NOMO-1 treated with DMSO at 0.1 percent for 48 hours (cell line): Measurements from ENCODE around the gene VSIG4.
A peak's percentile ranks its signal among the peaks of the same experiment; 100 is the strongest.
"Not testable (repeated sequence)": the region's sequence is repeated elsewhere in the genome, so short reads cannot be mapped to it uniquely, and the experiment has no call there.

ENCODE experiments used
- DNase-seq: peaks from one replicate; lab custom pipeline; 2025; ENCODE audit not compliant: unreplicated experiment; lab: John Stamatoyannopoulos, UW

VSIG4 gene, protein sequence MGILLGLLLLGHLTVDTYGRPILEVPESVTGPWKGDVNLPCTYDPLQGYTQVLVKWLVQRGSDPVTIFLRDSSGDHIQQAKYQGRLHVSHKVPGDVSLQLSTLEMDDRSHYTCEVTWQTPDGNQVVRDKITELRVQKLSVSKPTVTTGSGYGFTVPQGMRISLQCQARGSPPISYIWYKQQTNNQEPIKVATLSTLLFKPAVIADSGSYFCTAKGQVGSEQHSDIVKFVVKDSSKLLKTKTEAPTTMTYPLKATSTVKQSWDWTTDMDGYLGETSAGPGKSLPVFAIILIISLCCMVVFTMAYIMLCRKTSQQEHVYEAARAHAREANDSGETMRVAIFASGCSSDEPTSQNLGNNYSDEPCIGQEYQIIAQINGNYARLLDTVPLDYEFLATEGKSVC

GRCh38 chrX:66039944-66040343, at the start of gene VSIG4:
Gene VSIG4, minus strand, starts transcription at chrX:66040080. Its CDS starts 82 bp downstream, at chrX:66039998.
- DNase-seq, result no peak

- DNase-seq, result no peak
Measured at GRCh38 chrX:66076801-66077200, 36.9 kb upstream of the VSIG4 start.

GRCh38 chrX:66074920-66075879, 35.3 kb upstream of the VSIG4 start:
- peak; percentile 95 for DNase-seq

- no peak for DNase-seq
Measured at GRCh38 chrX:66071126-66071525, 31.2 kb upstream of the VSIG4 start.

DNA sequence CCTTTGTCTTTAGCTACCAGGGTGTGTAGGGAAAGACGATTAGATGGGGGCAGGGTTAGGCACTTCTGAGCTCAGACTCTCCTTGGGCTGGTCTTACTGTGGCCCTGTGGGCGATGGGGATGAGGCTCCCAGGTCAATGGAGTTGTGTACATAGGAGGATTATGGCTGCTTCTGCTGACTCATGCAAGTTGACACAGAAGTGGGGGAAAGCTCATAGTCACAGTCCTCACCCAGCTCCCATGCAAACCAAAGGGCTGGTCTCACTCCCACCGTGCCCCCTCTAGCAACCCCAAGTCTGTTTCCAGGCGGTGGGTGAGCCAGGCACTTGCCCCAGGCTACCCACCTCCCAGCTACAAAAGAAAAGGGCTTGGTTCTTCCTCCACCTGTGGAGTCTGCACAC, 24.4 kb upstream of the VSIG4 start:
- no peak for DNase-seq

- not testable (repeated sequence) for DNase-seq
Measured at GRCh38 chrX:66057019-66057418, 17.1 kb upstream of the VSIG4 start.

- DNase-seq, result no peak
Measured at GRCh38 chrX:66054978-66055377, 15.1 kb upstream of the VSIG4 start.

GRCh38 chrX:66053414-66053813, 13.5 kb upstream of the VSIG4 start:
- no peak for DNase-seq

DNA sequence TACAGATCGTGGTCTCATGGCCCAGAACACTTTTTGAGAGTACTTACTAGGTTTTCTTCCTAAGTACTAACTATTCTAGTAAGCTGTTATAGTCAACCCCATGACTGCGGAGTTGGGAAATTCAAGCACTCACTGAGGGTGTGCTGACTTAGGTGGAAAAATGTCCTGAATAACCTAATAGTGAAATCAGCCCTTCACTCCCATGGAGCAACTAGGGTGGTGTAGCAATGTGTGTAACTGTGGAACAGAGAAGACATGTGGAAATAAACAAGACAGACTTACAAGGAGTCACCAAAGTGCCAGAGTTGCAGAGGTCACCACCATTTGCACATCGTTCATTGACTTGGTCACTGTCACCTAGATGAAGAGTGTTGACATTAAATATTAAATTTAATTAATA, 12.1 kb upstream of the VSIG4 start:
- DNase-seq, result no peak

DNA sequence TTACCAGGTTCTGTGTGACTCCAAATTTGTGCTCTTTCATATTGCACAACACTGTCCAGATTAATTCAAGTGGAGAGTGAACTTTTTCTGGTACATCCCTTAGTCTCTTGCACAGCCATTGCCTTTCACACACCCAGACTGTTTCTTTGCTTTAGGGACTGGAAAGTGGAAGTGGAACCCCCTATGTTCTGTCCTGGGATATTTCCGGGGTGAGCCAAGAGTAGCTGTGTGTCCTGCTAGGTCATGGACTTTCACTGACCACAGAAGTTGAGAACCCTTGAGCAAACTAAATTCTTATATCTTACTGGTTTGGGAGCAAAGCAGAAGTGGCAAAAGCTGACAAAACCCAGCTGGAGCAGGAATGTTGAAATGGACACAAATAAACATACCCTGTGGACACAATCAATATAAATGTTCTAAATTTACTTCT, 10.3 kb upstream of the VSIG4 start:
- DNase-seq, result peak; percentile 70

- DNase-seq, result peak; percentile 3
Measured at GRCh38 chrX:66049056-66049455, 9.2 kb upstream of the VSIG4 start.

DNA sequence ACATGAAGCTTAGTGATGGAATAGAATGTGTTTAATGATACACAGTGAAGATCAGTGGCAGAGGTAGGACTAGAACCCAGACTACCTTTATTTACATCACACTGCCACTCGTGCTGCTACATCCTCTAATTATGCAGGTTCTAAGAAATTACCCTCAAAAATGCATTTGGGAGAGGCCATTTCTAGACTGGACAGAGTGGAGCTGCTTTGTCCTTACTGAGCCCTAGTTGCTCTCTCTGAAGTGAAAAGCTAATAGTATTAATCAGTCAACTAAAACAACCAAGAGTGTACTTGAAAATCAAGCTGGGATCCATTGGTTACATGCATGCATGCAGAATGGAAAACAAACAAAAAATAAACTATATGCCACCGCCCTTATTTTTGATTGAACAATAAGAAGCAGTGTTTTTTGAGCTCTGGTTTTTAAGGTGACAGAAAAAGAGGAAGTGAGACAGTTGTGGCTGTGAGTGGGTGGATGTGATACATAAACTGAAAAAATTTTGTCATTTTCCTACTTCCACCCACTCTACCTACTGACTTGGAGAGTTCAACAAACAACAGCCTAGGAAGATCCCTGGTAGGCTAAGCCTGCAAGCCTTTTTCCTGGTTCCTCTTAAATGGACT, 6.8 kb upstream of the VSIG4 start:
- DNase-seq, result peak; percentile 90

GRCh38 chrX:66045894-66046293, 6.0 kb upstream of the VSIG4 start:
- DNase-seq, result no peak

- DNase-seq, result no peak
Measured at GRCh38 chrX:66043584-66043983, 3.7 kb upstream of the VSIG4 start.

GRCh38 chrX:66042307-66043077, 2.6 kb upstream of the VSIG4 start:
- DNase-seq, result no peak

DNA sequence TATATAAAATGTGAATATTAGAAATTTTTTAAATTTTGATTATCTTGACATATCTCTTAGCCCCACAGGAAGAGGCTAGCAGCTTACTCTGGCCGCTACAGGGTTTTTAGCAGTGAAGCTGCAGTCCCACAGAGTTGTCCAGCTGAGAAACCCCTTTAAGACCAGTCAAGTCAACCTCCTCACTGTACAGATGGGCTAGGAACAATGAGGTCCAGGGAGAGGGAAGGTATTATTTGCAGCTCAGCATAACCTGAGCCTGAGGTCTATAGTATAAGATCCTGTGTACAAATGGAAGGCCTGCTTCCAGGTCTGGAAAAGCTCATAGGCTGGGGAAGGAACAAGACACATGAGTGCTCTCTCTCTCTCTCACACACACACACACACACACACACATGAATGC, 1.8 kb downstream of the VSIG4 start:
- peak; percentile 11 for DNase-seq

DNA sequence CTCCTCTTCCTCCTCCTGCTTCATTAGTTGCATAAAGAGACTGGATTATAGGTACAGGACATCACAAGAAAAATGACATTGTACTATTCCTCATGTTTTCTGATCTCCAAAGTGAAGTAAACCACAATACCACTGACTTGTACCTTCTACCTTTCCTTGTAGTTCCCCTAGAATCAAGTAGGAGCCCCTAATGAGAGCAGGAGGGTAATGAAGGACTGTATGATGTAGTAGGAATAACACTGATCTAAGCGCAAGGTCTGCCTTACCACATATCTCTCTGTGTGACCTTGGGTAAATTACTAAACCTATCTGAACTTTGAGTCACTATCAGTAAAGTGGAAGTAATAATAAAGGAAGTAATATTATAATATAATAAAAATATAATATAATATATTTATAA, 3.6 kb downstream of the VSIG4 start:
- DNase-seq, result peak; percentile 22

- DNase-seq, result no peak
Measured at GRCh38 chrX:66035667-66036066, 4.2 kb downstream of the VSIG4 start.

GRCh38 chrX:66030505-66031317, 9.2 kb downstream of the VSIG4 start:
- peak; percentile 65 for DNase-seq

GRCh38 chrX:66028936-66029335, 10.9 kb downstream of the VSIG4 start:
- no peak for DNase-seq
